Stimulated activated effector memory CD8-positive, alpha-beta T cell treated with anti-CD3 and anti-CD28 coated beads, Interleukin-12 subunit alpha, Interleukin-12 subunit beta, amount 100 ng/mL, for 72 hours (primary cell): Measurements from ENCODE around the gene APOC4.

ENCODE experiments used
- ATAC-seq: fragments of 150-1000 bp; cut with Tn5 transposase; 2 replicates; pipeline ENCODE4 v1.10.0; 2021
- DNase-seq, 2 donors: peaks; one replicate each; pipeline ENCODE4 v3.0.0; 2021 to 2022; ENCODE audit warnings: low spot score in 2 of 2
- H3K27ac Mint-ChIP-seq: one replicate; pipeline ENCODE4 v1.8.0; 2022; ENCODE audit warnings: mild to moderate bottlenecking, mixed read lengths
- H3K36me3 Mint-ChIP-seq: one replicate; pipeline ENCODE4 v1.8.0; 2022; ENCODE audit warnings: mild to moderate bottlenecking, mixed read lengths
- H3K4me1 Mint-ChIP-seq: one replicate; pipeline ENCODE4 v1.8.0; 2022; ENCODE audit warnings: mixed read lengths
- H3K4me3 Mint-ChIP-seq: one replicate; pipeline ENCODE4 v1.8.0; 2022; ENCODE audit warnings: mild to moderate bottlenecking, mixed read lengths
- H3K9me3 Mint-ChIP-seq: one replicate; pipeline ENCODE4 v1.8.0; 2022; ENCODE audit warnings: mixed read lengths

Gene APOC4

GRCh38 chr19:44992336-44993163, 50.5 kb downstream of the APOC4 start:
- H3K4me3 Mint-ChIP-seq: no peak overlapping the region
- no peak for ATAC-seq

GRCh38 chr19:44993526-44993925, 51.5 kb downstream of the APOC4 start:
- no peak overlapping the region for H3K27ac Mint-ChIP-seq

More at GRCh38 chr19:44992336-44993163, 50.5 kb downstream of the APOC4 start:
- Mint-ChIP-seq H3K36me3 (peaks cover 39% of the 10 kb centered on the region), H3K9me3 (no peaks in the 10 kb centered on the region), H3K4me1 (peaks cover 11% of the 10 kb centered on the region), H3K27ac (no peak overlapping the region)
- no peak for DNase-seq

GRCh38 chr19:44993926-44994537, 52.0 kb downstream of the APOC4 start:
- Mint-ChIP-seq H3K27ac (peak overlapping the region; percentile 60), H3K4me3 (no peak overlapping the region), H3K4me1 (peaks cover 7% of the 10 kb centered on the region), H3K9me3 (no peaks in the 10 kb centered on the region), H3K36me3 (peaks cover 30% of the 10 kb centered on the region)
- no peak for DNase-seq
- ATAC-seq: no peak

More at GRCh38 chr19:44993526-44993925, 51.5 kb downstream of the APOC4 start:
- no peak overlapping the region for H3K4me3 Mint-ChIP-seq
- peaks cover 34% of the 10 kb centered on the region for H3K36me3 Mint-ChIP-seq
- ATAC-seq (no peak), DNase-seq (no peak)
- H3K9me3 Mint-ChIP-seq: no peaks in the 10 kb centered on the region
- H3K4me1 Mint-ChIP-seq: peaks cover 7% of the 10 kb centered on the region
